Caki2 (cell line): ENCODE data around the gene NTM. TPM values are rescaled to one million over a fixed set of nuclear protein-coding genes. Genes with fewer than 3 reads are reported as not detected.

Experiments
- DNase-seq: peaks from one replicate; pipeline ENCODE4 v3.0.0-alpha.2; 2015; ENCODE audit warnings: low read depth
- in situ Hi-C: cut with HindIII; loops from 2 replicates; pipeline ENCODE4 v1.10.0; 2016; ENCODE audit warnings: low sequenced_read_pairs, low pct_unique_long_range_greater_than_20kb, mixed read lengths
- total RNA-seq: library from RNA; depleted of rRNA; stranded (reverse); fragments of >200 nt; shearing (Covaris generic); gene quantifications from 2 replicates; pipeline ENCODE4 v1.2.3, GENCODE V29; 2014; ENCODE audit warnings: low replicate concordance

Gene NTM
- total RNA-seq, 1 experiment from 2014 or later = not detected

DNA sequence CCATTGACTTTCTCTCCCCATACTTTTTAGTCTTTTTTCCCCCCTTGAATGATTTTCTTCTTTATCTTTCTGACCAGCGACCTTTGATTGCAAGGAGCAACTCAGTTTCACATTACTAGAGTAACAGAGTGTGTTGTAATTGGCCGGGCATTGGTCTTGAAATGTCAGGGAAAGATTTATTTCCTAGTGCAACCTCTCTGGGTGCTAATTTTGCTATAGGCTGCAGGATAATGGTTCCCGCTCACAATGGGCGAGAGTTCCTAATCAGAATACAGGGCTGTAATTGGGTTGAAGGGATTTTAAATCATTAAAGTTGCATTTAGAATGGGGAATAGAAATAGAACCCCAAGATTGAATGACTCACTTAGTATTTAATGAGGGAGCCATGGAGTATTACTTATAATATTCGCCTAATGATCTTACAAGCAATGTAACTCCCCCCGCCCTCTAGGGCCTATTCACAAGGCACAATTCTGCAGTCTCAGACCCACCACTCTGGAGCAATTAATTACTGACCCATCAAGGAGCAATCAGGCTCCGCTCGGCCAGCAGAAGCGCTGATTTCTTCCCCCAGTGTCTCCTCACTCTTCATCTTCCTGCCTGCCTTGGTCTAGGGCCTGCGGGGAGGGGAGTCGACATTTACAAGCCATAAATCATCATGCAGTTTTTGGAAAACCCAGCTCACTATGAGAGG lies 725.9 kb downstream of the NTM start:
- in situ Hi-C loops = no loop called here
- DNase-seq = no peak

DNA sequence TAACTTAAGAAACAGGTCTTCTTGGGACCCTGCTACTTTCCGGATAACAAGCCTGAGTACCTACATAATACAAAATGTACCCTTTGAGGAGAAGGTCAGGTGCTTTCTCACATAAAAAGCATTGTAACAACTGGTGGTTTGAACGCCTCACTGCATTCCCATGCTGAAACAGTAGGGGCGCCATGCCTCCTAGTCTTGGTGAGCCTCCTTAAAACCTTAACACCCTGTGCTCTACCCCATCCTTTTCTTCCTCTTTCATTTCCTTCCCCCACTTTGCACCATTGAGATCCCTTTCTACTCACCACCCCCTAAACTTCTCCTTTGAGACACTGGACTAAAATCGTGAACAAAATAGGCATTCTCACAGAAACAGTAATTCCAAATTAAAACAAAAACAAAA lies 729.3 kb downstream of the NTM start:
- DNase-seq = no peak
- in situ Hi-C loops = no loop called here

DNA sequence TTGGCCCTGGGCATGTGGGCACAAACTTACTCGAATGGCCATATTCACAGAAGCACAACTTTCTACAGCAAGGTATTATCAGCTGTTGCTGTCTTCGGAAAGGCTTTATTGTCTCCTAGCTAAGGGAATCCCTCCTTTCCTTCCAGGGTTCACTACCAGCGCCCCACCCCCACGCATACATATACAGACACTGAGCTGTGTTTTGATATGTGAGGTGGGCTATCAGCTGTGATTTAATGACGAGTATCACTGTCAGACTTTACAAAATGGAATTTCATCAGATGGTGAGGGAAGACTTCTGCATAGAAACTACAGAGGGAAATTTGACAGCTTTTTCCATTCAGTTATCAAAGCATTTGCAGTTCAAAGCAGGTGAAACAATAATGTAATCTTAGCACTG lies 730.2 kb downstream of the NTM start:
- DNase-seq = no peak
- in situ Hi-C loops = no loop called here

DNA sequence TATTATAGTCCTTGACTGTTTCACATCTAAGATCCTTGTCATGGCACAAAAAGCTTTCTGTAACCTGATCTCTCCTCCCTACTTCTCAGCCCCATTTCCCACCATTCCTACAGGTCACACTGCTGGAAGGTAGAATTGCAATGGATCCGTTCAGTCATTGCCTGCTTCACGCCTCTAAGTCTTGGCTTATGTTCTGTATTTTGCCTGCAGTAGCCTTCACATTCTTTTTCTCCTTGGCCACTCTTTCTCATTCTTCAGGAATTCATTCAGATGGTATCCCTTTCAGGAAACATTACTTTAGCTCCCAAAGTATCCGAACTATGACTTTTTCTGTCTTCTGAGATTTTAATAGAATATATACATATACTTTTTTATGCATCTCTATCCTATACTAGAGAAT lies 731.5 kb downstream of the NTM start:
- in situ Hi-C loops = no loop called here

DNA sequence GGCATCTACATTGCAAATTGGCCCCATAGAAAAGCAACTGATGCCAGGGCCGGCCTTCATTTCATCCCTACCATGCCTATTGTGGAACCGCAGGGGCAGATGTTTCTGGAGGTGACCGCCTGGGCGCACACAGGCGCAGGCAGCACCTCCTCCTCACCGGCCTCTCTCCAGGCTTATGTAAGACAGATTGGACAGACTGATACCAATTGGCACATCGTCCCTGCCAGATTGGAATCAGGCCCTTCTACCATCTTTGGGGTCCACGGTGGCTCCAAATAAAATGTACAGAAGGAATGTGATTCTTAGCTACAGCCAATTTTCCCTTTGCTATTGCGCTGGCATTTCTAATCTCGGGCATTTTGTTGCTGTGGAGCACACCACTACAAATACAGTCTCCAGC lies 732.6 kb downstream of the NTM start:
- in situ Hi-C loops = no loop called here
- DNase-seq = no peak

More for the DNA sequence above, 731.5 kb downstream of the NTM start:
- DNase-seq = no peak

DNA sequence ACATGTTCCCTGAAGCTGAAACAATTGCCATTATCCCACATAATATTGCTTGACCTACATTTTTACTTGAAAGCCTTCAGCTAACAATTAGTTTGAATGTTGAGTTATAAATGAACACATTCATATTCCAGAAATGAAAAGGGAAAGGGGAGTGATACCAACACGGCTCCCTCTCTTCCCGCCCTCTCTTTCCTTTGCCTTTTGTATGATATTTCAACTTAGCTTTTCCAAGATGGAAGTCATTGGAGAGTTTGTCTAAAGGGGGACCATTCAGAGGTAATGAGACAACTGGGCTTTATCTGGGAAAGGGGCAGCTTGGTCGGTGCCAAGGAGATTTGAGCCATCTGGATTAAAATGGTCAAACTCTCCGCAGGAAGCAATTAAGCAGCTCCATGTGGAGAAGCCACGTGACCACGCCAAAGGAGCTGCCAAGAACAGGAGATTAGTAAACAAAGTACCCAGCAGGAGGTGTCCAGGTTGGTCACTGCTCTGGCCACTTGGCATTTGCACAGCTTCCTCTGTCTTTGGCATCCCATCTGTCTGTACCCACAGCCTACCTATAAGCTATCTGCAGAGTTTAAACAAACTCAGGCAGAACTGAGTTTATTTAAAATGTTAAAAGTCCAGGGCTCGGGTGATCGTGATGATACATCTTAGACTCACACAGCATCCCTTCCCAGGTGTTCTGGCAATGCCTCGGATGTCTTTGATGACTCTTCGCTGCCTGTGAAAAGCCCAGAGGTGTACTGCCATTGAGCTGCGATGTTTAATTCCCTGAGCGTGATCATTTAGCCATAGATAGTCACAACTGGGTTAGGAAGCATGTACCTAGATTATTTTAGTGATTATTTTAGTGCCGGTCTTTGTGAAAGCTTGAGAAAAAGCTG lies 735.9 kb downstream of the NTM start:
- in situ Hi-C loops = no loop called here
- DNase-seq = no peak

DNA sequence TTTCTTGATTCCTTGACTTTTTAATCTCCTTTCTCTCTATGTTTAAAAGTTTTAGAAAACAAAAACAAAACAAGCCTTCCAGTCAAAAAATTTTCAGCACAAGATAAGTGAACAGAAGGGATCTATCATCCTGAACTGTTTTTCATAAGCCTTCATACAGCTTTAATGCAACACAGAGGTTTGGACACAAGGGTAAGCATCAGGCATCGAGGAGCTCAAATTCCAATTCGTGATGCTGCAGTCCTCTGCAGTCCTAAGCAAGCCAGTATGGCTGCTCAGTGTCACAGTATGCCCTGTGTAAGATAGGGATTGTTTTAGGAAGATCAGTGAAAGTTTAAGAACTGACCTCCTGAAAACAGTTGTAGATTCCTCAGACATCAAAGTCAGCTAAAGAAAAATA lies 740.9 kb downstream of the NTM start:
- DNase-seq = no peak
- in situ Hi-C loops = no loop called here

DNA sequence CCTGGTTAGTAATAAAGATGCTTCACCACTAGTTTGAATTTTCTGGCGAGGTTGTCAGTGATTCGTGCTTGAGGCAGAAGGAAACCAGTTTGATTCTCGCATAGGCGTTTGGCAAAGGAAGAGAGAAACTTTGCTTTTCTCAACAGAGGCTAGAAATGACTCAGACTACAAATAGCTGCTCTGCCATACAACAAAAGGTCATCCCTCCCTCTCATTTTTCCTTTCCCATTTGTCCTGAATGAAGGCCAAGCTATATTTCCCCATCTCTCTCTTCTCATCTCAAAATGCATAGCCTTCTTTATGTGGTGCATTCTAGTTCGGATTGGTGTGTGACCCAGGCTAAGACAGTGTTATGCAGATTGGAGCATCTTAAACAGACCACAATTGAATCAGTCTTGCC lies 741.4 kb downstream of the NTM start:
- DNase-seq = no peak
- in situ Hi-C loops = no loop called here

DNA sequence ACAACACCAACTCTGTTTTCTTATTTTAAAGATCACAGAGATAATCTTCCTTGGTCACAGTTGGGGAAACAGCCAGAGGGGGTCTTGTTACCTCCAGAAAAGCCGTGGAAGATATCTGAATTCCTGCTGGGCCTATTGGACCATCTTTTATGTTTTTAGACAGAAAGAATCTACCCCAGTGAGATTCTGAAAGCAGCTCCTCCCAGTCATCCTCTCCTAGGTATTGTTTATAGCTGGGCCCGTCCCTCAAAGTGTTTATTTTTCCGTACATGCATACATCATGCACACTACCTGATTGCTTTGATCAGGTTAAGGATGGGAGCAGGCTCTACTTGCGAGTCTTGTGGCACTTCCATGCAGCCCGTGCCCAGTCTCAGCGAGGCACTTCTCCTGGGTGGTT lies 742.4 kb downstream of the NTM start:
- in situ Hi-C loops = no loop called here

DNA sequence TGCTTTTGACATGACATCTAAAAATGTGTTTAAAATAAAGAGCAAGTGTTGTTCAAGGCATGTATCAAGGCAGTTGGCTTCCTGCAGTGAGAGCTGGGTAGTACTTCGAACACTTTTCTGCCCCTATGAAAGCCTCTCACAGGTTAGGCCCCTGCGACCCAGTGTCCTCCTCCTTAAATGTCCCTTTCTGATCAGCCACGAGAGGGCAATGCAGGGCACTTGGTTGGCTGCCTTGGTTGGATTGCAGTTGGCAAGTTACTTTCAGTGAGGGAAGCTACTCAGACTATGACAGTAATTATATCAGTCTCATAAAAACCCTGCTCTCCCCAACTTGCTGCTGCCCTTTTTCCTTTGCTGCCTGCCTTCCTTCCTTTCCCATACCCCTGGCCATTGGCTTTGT lies 743.8 kb downstream of the NTM start:
- DNase-seq = no peak
- in situ Hi-C loops = no loop called here

More for the DNA sequence above, 742.4 kb downstream of the NTM start:
- DNase-seq = no peak

DNA sequence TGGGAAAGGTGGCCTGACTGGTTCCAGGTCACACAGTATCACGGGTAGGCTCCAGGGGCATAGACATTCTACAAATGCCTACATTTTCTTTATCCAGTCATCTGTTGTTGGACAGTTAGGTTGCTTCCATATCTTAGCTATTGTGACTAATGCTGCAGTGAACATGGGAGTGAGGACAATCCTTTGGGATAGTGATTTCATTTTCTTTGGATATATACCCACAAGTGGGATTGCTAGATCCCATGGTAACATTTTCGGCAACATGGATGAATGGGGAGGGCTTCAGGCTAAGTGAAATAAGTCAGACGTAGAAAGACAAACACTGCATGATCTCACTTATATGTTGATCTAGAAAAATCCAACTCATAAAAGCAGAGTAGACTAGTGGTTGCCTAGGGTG lies 744.3 kb downstream of the NTM start:
- in situ Hi-C loops = no loop called here
- no peak for DNase-seq

DNA sequence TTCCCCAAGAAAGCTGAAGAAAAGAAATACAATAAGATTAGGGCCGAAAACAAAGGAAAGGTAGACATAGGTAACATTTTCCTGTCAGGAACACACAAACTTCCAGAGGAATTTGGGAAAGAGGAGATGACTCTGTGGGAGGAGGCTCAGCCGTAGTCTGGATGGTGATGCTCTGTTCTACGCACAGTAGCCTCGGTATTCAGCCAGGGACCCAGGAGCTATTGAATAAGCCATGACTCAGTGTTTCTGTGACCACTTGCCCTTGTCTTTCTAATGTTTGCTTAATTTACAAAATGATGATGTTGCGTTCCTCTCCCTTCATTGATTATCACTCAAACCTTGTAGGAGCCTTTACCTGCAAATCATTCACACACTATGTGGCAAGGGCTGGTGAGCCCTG lies 745.0 kb downstream of the NTM start:
- in situ Hi-C loops = no loop called here
- DNase-seq = no peak

DNA sequence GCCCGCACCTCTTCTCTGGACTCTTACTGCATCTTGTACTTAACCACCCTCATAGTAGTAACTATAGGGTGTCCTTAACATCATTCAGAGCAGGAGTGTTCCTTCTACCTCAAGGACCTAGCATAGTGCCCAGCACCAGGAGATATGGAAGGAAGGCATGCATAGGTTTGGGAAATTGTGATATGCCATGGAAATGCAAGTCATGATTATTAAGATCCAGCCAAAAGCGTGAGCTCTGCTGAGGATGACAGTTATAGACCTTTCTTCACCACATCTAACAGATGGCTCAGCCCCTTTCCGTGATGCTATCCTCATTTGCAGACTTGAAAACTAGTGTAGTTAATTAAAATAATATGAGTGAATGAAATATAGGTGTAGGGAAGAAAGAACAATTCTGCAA lies 746.1 kb downstream of the NTM start:
- in situ Hi-C loops = no loop called here
- no peak for DNase-seq

DNA sequence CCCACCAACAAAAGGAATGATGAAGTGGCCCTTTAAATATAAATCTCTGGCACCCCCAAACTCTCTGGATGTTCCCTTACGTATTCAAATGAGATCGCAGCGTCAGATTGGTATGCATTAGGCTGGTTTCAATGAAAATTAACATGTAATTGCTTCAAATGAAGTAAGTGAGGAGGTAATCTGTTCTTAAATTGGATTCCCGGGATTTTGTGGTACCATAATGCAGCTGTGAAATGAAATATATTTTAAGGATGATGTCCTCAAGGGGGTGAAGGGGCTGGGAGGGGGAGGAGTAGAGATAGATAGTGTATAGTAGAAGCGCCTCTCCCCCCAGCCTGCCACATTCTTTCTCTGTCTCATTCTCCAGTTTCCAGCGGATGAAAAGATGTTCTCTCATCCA lies 748.2 kb downstream of the NTM start:
- in situ Hi-C loops = no loop called here
- no peak for DNase-seq

DNA sequence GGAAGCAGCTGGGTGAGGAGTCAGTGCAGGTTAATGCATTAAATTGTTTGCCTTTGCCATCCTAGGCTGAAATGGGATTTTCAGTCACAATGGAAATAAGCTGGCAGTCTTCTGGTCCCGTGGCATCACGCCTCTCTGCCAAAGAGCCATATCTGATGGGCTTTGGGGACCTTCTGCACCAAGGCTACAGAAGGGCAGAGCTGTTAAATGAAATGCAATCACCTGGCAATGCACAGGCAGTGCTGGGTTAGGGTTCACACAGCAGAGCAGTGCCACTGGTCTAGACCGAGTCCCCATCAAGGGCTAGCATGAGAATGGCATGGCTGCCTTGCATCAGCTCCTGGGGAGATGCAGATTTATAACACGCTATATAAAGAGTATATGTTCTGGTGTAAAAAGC lies 749.2 kb downstream of the NTM start:
- in situ Hi-C loops = no loop called here
- DNase-seq = no peak

DNA sequence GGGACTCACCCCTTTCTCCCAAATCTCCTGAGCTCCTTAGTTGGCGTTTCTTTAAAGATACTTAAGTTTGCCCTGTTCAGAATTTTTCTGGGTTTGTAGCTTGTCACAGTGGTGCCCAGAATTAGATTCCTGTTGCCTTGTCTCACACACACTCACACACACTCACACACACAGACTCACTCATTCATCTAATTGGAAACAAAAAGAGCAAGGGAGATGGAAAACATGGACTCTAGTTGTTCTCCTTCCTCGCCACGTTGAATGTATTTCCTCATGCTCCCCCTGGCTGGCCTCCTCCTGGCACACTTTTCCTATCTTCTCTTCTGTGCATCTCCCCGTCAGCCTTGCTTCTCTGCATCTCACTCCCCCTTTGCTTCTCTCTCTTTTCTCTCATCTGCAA lies 752.3 kb downstream of the NTM start:
- no peak for DNase-seq
- in situ Hi-C loops = no loop called here

DNA sequence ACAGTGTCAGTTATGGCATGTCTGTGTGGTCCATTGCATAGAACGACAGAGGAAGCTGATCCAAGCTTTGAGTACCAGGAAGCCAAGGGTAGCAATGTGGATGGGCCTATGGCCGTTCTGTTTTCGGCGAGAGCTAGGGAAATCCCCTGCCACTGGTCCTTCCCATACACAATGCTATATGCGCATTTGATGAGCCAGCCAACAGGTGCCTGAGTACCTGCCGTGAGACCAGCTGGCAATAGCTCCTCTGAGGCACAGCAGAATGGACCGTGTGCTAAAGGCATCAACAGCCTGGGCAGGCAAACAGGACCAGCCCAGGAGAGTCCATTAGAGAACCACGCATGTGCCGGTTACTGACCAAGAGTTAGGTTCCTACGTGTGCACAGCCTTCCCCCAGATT lies 753.0 kb downstream of the NTM start:
- in situ Hi-C loops = no loop called here
- no peak for DNase-seq

DNA sequence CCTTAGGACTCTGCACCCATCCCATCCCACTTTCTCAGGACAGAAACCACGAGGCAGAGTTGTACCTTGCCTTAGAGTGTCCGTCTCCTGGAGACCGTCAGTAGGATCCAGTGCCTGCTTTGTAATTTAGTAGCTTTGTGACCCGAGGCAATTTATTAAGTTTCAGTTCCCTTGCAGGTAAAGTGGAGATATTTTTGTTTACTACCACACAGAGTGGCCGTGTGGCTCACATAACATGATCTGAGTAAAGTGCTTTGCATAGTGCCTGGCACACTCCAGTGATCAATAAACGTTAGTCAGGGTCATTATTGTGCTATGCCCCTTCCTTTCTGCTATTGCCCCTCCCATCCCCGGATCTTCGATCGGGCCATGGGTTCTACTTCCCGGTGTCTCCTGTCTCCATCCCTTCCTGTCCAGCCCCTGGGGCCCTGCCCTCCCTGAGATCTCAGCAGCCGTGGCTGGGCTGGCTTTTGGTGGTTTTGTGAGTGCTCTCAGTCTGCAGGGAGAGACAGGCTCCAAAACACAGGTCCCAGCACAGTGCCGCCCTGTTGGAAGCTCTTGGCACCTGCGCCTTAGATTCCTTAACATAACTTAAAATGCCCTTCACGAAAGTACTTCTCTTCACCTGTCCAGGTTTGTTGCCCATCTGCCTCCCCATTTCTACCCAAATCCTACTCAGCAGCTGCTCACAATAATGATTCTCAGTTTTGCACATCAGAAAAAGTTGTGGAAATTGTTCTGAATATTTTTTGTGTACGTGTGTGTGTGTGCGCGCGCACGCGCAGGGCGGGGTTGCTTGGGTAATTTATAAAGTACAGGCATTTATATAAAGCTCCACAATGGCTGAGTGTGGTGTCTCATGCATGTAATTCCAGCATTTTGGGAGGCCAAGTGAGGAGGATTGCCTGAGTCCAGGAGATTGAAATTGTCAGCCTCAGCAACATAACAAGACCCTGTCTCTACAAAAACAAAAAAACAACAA lies 753.7 kb downstream of the NTM start:
- in situ Hi-C loops = no loop called here
- no peak for DNase-seq
